ENCODE results near the gene TCAF1.

- TF ChIP-seq CTCF (IDR thresholded peaks at IDR 0.05) (no peak), POLR2A (IDR thresholded peaks at IDR 0.05) (no peak)
Observed at GRCh38 chr7:143889068-143889467, 12.9 kb downstream of the TCAF1 start.

All from body of pancreas (tissue), 4 donors.